Stimulated activated CD4-positive, alpha-beta T cell treated with anti-CD3 and anti-CD28 coated beads, TNF-alpha, amount 100 ng/mL, for 48 hours (primary cell): Measurements from ENCODE around the gene SLCO1B3.
"Not testable (repeated sequence)": the region's sequence is repeated elsewhere in the genome, so short reads cannot be mapped to it uniquely, and the experiment has no call there.

Experiments used
- DNase-seq, 3 donors: peaks; one replicate each; pipeline ENCODE4 v3.0.0-alpha.2; 2020; ENCODE audit warnings: low read depth in 3 of 3

The SLCO1B3 gene

GRCh38 chr12:20810487-20810886 lies at the start of gene SLCO1B3:
SLCO1B3 (plus strand) TSS chr12:20810705; CDS start chr12:20815739, 5,034 bp downstream.
- no peak for DNase-seq

DNA sequence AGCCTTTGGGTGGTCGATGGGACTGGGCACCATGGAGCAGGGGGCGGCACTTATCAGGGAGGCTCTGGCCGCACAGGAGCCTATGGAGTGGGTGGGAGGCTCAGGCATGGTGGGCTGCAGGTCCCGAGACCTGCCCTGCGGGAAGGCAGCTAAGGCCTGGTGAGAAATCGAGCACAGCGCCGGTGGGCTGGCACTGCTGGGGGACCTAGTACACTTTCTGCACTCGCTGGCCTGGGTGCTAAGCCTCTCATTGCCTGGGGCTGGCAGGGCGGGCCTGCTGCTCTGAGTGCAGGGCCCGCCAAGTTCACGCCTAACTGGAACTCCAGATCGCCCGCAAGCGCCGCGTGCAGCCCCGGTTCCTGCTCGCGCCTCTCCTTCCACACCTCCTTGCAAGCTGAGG lies 33.1 kb upstream of the SLCO1B3 start:
- DNase-seq: no peak

DNA sequence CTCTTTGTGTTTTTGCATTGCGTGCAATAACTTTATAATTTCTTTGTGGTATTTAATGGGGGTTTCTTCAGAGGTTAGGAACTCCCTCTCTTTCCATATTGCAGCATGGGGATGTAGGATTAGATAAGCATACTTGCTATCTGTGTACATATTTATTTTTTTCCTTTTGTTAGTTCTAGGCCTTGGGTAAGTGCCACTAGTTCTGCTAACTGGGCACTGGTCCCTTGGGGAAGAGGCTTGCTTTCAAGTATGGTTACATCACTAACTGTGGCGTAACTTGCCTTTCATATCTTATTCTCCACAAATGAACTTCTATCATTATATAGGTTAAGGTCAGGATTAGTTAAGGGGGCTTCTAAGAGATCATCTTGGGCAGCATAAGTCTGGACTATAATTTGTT lies 31.5 kb upstream of the SLCO1B3 start:
- no peak for DNase-seq

DNA sequence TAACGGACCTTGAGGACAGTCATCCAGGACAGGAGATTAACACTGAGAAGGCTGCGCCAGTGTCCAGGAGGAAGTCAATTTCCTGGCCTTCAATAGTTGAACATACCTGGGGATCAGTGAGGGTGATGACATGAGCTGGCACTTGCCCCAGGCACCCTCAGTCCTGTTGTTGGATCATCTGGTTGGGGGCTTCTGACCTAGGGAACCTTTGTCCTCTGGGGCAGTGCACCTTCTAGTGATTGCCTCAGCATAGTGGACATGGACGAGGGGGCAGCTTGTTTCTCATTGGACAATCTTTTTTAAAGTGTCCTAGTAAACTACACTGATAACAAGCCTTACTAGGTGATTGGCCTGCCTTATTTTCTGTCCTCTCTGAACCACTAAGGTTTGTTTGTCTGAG lies 30.5 kb upstream of the SLCO1B3 start:
- not testable (repeated sequence) for DNase-seq

GRCh38 chr12:20783796-20784357 lies 26.6 kb upstream of the SLCO1B3 start:
- not testable (repeated sequence) for DNase-seq

DNA sequence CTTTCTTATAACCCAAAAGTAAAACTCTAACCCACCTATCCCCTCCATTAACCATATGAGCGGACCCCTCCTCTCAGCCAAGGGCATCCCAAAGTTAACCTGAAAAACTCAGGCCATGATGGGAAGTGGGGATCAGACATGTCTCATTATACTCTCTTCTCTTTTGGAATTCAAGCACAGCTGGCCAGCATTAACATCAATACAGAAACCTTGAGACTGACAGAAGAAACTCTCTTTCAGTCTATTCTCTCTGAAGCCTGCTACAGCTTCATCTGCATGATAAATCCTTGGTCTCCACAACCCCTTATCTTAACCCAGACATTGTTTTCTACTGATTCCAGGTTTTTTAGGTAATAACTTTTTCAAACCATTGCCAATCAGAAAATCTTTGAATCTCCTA lies 17.5 kb upstream of the SLCO1B3 start:
- DNase-seq: no peak

GRCh38 chr12:20798554-20798953 lies 12.0 kb upstream of the SLCO1B3 start:
- no peak for DNase-seq

DNA sequence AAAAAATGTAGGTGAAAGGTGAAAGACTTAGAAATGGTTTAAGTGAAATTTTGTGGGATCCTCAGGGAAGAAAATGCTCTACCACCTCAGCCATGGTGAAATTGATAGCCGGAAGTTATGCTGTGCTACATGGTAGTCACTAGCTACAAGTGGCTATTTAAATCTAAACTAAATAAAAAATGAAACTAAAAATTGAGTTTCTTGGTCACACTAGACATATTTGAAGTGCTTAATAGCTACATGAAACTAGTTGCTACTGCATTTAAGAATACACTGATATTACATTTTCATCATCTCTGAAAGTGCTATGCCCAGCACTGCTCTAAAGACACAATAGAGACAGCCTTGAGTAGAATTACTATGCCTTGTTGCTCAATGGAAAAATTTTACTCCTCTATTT lies 10.3 kb upstream of the SLCO1B3 start:
- no peak for DNase-seq

GRCh38 chr12:20801035-20801434 lies 9.5 kb upstream of the SLCO1B3 start:
- DNase-seq: no peak

GRCh38 chr12:20805921-20806320 lies 4.6 kb upstream of the SLCO1B3 start:
- DNase-seq: no peak

DNA sequence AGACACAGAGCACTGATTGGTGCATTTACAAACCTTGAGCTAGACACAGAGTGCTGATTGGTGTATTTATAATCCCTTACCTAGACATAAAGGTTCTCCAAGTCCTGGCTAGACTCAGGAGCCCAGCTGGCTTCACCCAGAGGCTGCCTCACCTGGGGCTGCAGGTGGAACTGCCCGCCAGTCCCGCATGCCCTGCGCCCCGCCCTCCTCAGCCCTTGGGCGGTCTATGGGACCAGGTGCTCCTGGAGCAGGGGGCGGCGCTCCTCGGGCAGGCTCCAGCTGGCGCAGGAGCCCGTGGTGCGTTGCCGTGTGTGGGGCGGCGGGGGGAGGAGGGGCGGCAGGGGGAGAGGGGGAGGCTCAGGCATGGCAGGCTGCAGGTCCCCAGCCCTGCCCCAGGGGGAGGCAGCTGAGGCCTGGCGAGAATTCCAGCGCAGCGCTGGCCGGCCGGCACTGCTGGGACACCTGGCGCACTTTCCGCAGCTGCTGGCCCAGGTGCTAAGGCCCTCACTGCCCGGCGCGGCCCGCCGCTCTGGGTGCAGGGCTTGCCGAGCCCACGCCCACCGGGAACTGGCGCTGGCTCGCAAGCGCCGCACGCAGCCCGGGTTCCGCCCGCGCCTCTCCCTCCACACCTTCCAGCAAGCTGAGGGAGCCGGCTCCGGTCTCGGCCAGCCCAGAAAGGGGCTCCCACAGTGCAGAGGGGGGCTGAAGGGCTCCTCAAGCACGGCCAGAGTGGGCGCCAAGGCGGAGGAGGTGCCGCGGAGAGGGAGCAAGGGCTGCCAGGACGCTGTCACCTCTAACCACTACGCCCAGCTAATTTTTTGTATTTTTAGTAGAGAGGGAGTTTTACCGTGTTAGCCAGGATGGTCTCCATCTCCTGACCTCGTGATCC lies 3.1 kb upstream of the SLCO1B3 start:
- DNase-seq: no peak

DNA sequence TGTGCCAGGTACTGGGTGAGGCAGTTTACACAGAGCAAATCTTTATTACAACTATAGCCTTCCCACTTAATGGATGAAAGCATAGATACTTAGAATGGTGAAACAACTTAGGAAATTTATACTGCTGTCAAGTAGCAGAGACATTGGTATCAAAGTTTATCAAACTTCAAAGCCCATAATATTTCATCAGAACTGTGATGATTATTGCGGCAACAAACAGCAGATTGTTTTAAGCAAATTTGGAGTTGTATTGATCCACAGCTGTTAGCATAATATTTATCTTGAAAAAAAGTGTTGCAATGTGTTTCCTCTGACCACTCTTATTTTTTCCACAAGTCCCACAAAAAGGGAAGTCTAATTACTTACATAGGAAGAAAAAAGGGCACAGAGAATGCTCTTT lies 2.0 kb upstream of the SLCO1B3 start:
- DNase-seq: no peak

GRCh38 chr12:20815574-20815973 lies 5.1 kb downstream of the SLCO1B3 start:
- no peak for DNase-seq

DNA sequence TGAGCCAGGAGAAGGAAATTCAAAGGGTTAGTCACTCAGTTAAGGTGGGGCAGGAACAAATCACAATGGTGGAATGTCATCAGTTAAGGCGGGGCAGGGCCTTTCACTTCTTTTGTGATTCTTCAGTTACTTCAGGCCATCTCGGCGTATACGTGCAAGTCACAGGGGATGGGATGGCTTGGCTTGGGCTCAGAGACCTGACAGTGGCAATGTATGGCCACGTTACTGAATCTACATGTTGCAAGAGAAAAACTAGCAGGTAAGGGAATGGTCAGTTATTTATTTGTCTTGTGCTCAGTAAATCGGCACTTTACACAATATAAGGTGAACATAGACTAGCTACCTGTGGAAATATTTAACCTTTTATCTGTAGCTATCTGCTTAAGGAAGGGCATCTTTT lies 11.9 kb downstream of the SLCO1B3 start:
- no peak for DNase-seq

GRCh38 chr12:20822925-20823324 lies 12.4 kb downstream of the SLCO1B3 start:
- no peak for DNase-seq

- no peak for DNase-seq
Observed at GRCh38 chr12:20829919-20830318, 19.4 kb downstream of the SLCO1B3 start.

DNA sequence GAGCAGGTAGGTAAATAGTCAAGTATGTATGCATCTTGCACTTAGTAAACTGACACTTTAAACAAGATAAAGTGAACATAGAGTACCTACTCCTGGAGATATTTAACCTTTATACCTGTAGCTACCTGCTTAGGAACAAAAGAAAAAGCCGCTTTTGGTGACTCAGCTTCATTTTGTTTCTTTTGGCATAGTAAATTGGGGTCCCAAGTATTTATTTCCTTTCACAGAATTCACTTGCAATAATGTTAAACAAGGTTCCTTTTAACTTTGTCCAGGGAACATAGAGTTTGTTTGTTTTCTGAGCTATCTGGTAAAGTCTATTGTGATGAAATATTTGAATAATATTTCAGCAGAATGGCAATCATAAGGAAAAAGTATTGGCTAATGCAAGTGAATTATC lies 20.0 kb downstream of the SLCO1B3 start:
- no peak for DNase-seq

- DNase-seq: no peak
Observed at GRCh38 chr12:20832911-20833310, 22.4 kb downstream of the SLCO1B3 start.

DNA sequence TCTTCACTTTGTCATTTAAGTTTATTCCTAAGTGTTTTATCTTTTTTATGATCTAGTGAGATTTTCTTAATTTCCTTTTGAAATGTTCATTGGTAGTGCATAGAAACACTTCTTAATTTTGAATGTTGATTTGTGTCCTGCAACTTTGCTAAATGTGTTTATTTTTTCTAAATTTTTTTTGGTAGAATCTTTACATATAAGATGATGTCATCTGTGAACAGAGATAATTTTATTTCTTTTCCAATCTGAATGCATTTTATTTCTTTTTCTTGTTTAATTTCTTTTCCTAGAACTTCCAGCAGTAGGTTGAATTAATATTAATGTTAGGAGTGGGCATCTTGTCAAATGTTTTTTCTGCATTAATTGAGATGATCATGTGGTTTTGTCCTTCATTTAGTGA lies 42.1 kb downstream of the SLCO1B3 start:
- DNase-seq: no peak

GRCh38 chr12:20863056-20863455 lies 52.6 kb downstream of the SLCO1B3 start:
- no peak for DNase-seq

DNA sequence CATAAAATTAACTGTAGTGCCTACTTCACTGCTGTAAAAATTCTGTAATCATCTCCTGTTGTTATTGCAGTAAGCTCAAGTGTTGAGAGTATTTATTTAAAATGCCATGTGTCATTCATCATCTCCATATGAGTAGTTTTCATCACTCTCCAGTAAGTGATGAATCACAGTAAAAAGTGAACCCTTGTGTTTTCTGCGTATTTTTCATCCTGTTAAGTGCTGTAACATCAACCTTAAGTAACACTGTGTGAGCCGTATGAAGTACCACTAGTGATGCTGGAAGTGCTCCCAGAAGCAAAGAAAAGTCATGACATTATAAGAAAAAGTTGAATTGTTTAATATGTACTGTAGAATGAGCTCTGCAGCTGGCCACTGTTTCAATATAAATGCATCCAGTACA lies 55.4 kb downstream of the SLCO1B3 start:
- DNase-seq: no peak

DNA sequence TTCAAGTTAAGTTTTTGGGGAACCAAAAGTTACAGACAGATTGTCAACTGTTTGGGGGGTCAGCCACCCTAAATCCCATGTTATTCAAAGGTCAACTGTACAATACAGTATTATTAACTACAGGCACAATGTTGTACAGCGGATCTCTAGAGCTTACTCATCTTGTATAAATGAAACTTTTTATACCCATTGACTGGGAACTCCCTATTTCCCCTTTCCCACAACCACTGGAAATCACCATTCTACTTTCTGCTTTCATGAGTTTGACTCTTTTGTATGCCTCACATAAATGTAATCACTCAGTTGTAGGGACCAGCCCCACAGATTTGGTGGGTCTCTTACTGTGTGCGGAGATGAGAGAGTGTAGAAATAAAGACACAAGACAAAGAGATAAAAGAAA lies 57.8 kb downstream of the SLCO1B3 start:
- DNase-seq: no peak

GRCh38 chr12:20883288-20883687 lies 72.8 kb downstream of the SLCO1B3 start:
- DNase-seq: no peak
